Left renal pelvis (tissue), 4 donors: Measurements from ENCODE around the gene SLC2A9. TPM values are rescaled to one million over a fixed set of nuclear protein-coding genes. Genes with fewer than 3 reads are reported as not detected.

Experiments
- DNase-seq, 4 donors: peaks; one replicate each; pipeline ENCODE4 v3.0.0-alpha.2; 2013; ENCODE audit warnings: low read depth in 4 of 4, low spot score in 3 of 4
- polyA plus RNA-seq, 4 donors: library from polyadenylated mRNA; unstranded; fragments of 120-200 nt; gene quantifications; one replicate each; pipeline ENCODE4 v1.2.1, GENCODE V29; 2013; ENCODE audit not compliant: insufficient read length in 4 of 4

The SLC2A9 gene
- polyA plus RNA-seq, 4 donors, result 4.8 to 11.1 (median 10.1) TPM

GRCh38 chr4:9969526-9970398 is 51.5 kb downstream of the SLC2A9 start:
- no peak for DNase-seq

- no peak for DNase-seq
Measured at GRCh38 chr4:9968472-9968871, 52.8 kb downstream of the SLC2A9 start.

GRCh38 chr4:9964879-9965278 is 56.4 kb downstream of the SLC2A9 start:
- no peak for DNase-seq

GRCh38 chr4:9963328-9963727 is 58.0 kb downstream of the SLC2A9 start:
- DNase-seq, result no peak

- no peak for DNase-seq
Measured at GRCh38 chr4:9962611-9963314, 58.5 kb downstream of the SLC2A9 start.

GRCh38 chr4:9954468-9954867 is 66.8 kb downstream of the SLC2A9 start:
- no peak for DNase-seq

- DNase-seq, result no peak
Measured at GRCh38 chr4:9953089-9953488, 68.2 kb downstream of the SLC2A9 start.

- no peak for DNase-seq
Measured at GRCh38 chr4:9952415-9952950, 68.8 kb downstream of the SLC2A9 start.

- DNase-seq, result no peak
Measured at GRCh38 chr4:9949573-9949972, 71.7 kb downstream of the SLC2A9 start.

GRCh38 chr4:9947168-9948062 is 73.9 kb downstream of the SLC2A9 start:
- no peak for DNase-seq

GRCh38 chr4:9946170-9946569 is 75.1 kb downstream of the SLC2A9 start:
- no peak for DNase-seq

- DNase-seq, result no peak
Measured at GRCh38 chr4:9944431-9945425, 76.6 kb downstream of the SLC2A9 start.

- DNase-seq, result no peak
Measured at GRCh38 chr4:9943761-9944160, 77.5 kb downstream of the SLC2A9 start.

- no peak for DNase-seq
Measured at GRCh38 chr4:9942921-9943600, 78.2 kb downstream of the SLC2A9 start.

- no peak for DNase-seq
Measured at GRCh38 chr4:9942139-9942538, 79.2 kb downstream of the SLC2A9 start.

GRCh38 chr4:9940041-9940440 is 81.3 kb downstream of the SLC2A9 start:
- DNase-seq, result no peak

GRCh38 chr4:9938933-9939332 is 82.4 kb downstream of the SLC2A9 start:
- no peak for DNase-seq

- DNase-seq, result no peak
Measured at GRCh38 chr4:9937078-9937477, 84.2 kb downstream of the SLC2A9 start.

- DNase-seq, result no peak
Measured at GRCh38 chr4:9936129-9936644, 85.1 kb downstream of the SLC2A9 start.
